Uterus (tissue), 2 donors: Measurements from ENCODE around the gene ADSS1.
A peak's percentile ranks its signal among the peaks of the same experiment; 100 is the strongest.

ENCODE experiments used
- CTCF ChIP-seq, 4 experiments: fragments of 200-600 bp in 2 of 4; fragments of 450-650 bp in 2 of 4; sonication (generic) in 2 of 4; IDR thresholded peaks; one replicate each; pipeline ENCODE4 v1.5.1; 2016 to 2019; ENCODE audit warnings: antibody characterized with exemption in 4 of 4, mild to moderate bottlenecking in 2 of 4, moderate library complexity in 1 of 4
- POLR2A ChIP-seq, 2 donors: fragments of 450-650 bp; IDR thresholded peaks; one replicate each; pipeline ENCODE4 v1.6.1; 2016; ENCODE audit warnings: antibody characterized with exemption in 2 of 2, mild to moderate bottlenecking in 1 of 2, moderate library complexity in 1 of 2

GRCh38 chr14:104687601-104688504 is 36.2 kb upstream of the ADSS1 start:
- TF ChIP-seq CTCF (IDR thresholded peaks at IDR 0.05) (no peak), POLR2A (IDR thresholded peaks at IDR 0.05) (peak in 1 of 2 donors; percentile 14)
